GM12891 (cell line): ENCODE results near the gene TIMP2.

Experiments
- PAX5 ChIP-seq: IDR thresholded peaks from 2 replicates; pipeline ENCODE4 v1.6.1; 2011; ENCODE audit warnings: low read length, moderate library complexity, mild to moderate bottlenecking; ENCODE audit not compliant: insufficient read depth, severe bottlenecking
- POLR2A ChIP-seq: IDR thresholded peaks from 2 replicates; pipeline ENCODE4 v1.6.1; 2011; ENCODE audit warnings: low read depth, low read length, control low read depth
- POLR2AphosphoS5 ChIP-seq: IDR thresholded peaks from 2 replicates; pipeline ENCODE4 v1.6.1; 2011; ENCODE audit warnings: low read depth, low read length, control low read depth
- TAF1 ChIP-seq: IDR thresholded peaks from 2 replicates; pipeline ENCODE4 v1.6.1; 2011; ENCODE audit warnings: low read depth, low read length, control low read depth

DNA sequence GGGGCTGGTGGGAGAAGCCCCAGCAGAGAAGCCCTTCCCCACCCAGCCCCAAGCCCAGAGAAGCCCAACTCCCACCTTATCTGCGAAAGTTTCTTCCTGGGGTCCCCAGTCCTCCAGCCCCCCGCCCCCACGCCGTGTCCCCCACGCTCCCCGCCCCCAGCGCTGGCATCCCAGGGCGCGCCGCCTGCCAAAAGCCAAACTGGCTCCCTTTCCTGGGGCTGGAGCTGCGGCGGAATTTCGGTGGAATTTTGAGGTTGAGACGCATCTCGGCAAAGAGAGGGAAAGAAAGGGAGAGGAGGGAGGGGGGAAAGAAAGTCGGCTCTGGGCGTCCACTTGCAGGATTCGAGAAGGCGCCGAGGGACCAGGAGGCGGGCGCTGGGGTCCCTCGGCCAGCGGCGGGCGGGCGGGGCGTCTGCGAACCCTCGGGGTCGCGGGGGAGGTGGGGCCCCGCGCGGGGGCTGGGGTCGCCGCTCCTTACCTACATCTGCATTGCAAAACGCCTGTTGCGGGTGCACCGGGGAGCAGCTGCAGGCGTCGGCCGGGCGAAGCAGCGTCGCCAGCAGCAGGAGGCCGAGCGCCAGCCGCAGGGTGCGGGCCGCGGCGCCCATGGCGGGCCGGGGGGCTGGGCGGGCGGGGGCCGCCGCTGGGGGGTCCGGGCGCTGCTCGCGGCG lies 571 bp downstream of the TIMP2 start:
- TF ChIP-seq POLR2AphosphoS5: no peak
- TF ChIP-seq POLR2A: no peak
- TF ChIP-seq TAF1: no peak
- no peak for TF ChIP-seq PAX5
